ENCODE measurements around the gene LINGO1. TPM values are rescaled to one million over a fixed set of nuclear protein-coding genes. Genes with fewer than 3 reads are reported as not detected.

Gene LINGO1
- polyA plus RNA-seq, 3 donors, result not detected

- H3K27ac Mint-ChIP-seq, result no peak overlapping the region
- H3K27me3 ChIP-seq (ENCODE audit: control insufficient read depth in 2 of 2, insufficient read depth in 2 of 2, low read length in 2 of 2), result no peaks in the 10 kb centered on the region
- WGBS (ENCODE audit: insufficient coverage), result 97% methylated on average over 5 of the region's 6 CpGs
- H3K9ac ChIP-seq (ENCODE audit: insufficient read depth, low read length, poor library complexity, severe bottlenecking), result no peak overlapping the region
- H3K36me3 ChIP-seq (replicated peaks in 1 of 2; ENCODE audit: control insufficient read depth in 1 of 2, insufficient read depth in 2 of 2, low read length in 2 of 2), result no peaks in the 10 kb centered on the region
- no peak overlapping the region for H3K4me2 ChIP-seq (replicated peaks; ENCODE audit: extremely low read depth, low read length, poor library complexity, severe bottlenecking)
- H3K36me3 Mint-ChIP-seq, result no peaks in the 10 kb centered on the region
- intact Hi-C loops (cut with micrococcal nuclease), result no loop called here
- no peak for TF ChIP-seq CTCF (IDR thresholded peaks at IDR 0.05)
- H3K27me3 Mint-ChIP-seq (ENCODE audit: low read depth in 3 of 3), result peaks cover 4 to 13% (median 9%) of the 10 kb centered on the region in 3 donors
- peaks cover 0 to 2% of the 10 kb centered on the region in 2 donors for H3K9me3 ChIP-seq (replicated peaks in 1 of 2; ENCODE audit: control insufficient read depth in 1 of 2, insufficient read depth in 1 of 2, low read length in 2 of 2)
- no peaks in the 10 kb centered on the region for H3K4me1 ChIP-seq (ENCODE audit: control insufficient read depth in 1 of 2, insufficient read depth in 2 of 2, low read length in 2 of 2)
- DNase-seq, result no peak
- no peaks in the 10 kb centered on the region for H3K79me2 ChIP-seq (ENCODE audit: insufficient read depth, low read length)
- no peaks in the 10 kb centered on the region for H3K4me1 Mint-ChIP-seq
- no peaks in the 10 kb centered on the region for H4K20me1 ChIP-seq (ENCODE audit: insufficient read depth, low read length)
- no peak overlapping the region for H2AFZ ChIP-seq (ENCODE audit: insufficient read depth, low read depth, low read length, poor library complexity, severe bottlenecking)
- H3K4me3 ChIP-seq (replicated peaks in 1 of 3; ENCODE audit: low read depth in 2 of 3, low read length in 3 of 3), result no peak overlapping the region
- H3K9me3 Mint-ChIP-seq, result peaks cover under 1 to 3% (median 1%) of the 10 kb centered on the region in 7 donors
- no peak overlapping the region for H3K27ac ChIP-seq (ENCODE audit: low read depth in 1 of 2, low read length in 2 of 2)
- H3K4me3 Mint-ChIP-seq, result no peak overlapping the region
Observed at GRCh38 chr15:77649017-77649416, 16.3 kb upstream of the LINGO1 start.

DNA sequence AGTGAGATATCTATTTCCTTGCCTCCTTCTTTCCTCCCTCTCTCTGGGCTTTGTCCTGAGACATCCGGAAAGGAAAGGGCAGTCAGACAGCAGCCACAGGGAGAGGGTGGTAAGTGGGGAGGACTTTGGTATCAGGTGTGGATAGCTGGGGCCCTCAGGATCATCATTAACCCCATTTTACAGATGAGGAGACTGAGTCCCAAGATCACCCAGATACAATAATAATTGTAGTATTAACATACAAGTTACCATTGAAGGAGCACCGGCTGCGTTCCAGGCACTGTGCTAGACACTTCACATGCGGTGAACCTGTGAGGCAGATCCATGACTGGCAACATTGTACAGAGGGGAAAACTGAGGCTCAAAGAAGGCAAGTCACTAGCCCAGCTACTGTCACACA is 15.2 kb upstream of the LINGO1 start:
- Mint-ChIP-seq H3K36me3 (no peaks in the 10 kb centered on the region), H3K27me3 (ENCODE audit: low read depth in 3 of 3) (peaks cover 2 to 11% (median 9%) of the 10 kb centered on the region in 3 donors), H3K9me3 (no peaks in the 10 kb centered on the region), H3K4me1 (no peaks in the 10 kb centered on the region), H3K4me3 (no peak overlapping the region), H3K27ac (no peak overlapping the region)
- WGBS (ENCODE audit: insufficient coverage), result 100% methylated on average over 2 of the region's 4 CpGs
- no peaks in the 10 kb centered on the region for H3K9me3 ChIP-seq (replicated peaks in 1 of 2; ENCODE audit: control insufficient read depth in 1 of 2, insufficient read depth in 1 of 2, low read length in 2 of 2)
- no peaks in the 10 kb centered on the region for H4K20me1 ChIP-seq (ENCODE audit: insufficient read depth, low read length)
- H3K27me3 ChIP-seq (ENCODE audit: control insufficient read depth in 2 of 2, insufficient read depth in 2 of 2, low read length in 2 of 2), result no peaks in the 10 kb centered on the region
- DNase-seq, result no peak
- H2AFZ ChIP-seq (ENCODE audit: insufficient read depth, low read depth, low read length, poor library complexity, severe bottlenecking), result no peak overlapping the region
- no peak overlapping the region for H3K4me2 ChIP-seq (replicated peaks; ENCODE audit: extremely low read depth, low read length, poor library complexity, severe bottlenecking)
- no peaks in the 10 kb centered on the region for H3K79me2 ChIP-seq (ENCODE audit: insufficient read depth, low read length)
- no peak for TF ChIP-seq CTCF (IDR thresholded peaks at IDR 0.05)
- H3K27ac ChIP-seq (ENCODE audit: low read depth in 1 of 2, low read length in 2 of 2), result no peak overlapping the region
- no peak overlapping the region for H3K4me3 ChIP-seq (replicated peaks in 1 of 3; ENCODE audit: low read depth in 2 of 3, low read length in 3 of 3)
- H3K36me3 ChIP-seq (replicated peaks in 1 of 2; ENCODE audit: control insufficient read depth in 1 of 2, insufficient read depth in 2 of 2, low read length in 2 of 2), result no peaks in the 10 kb centered on the region
- intact Hi-C loops (cut with micrococcal nuclease), result no loop called here
- H3K4me1 ChIP-seq (ENCODE audit: control insufficient read depth in 1 of 2, insufficient read depth in 2 of 2, low read length in 2 of 2), result no peaks in the 10 kb centered on the region
- no peak overlapping the region for H3K9ac ChIP-seq (ENCODE audit: insufficient read depth, low read length, poor library complexity, severe bottlenecking)

All from CD14-positive monocyte (primary cell).